ENCODE measurements around the gene PRR5L.

PRR5L gene

GRCh38 chr11:36467012-36467411 is 170.9 kb downstream of the PRR5L start:
- no peak for TF ChIP-seq CTCF (IDR thresholded peaks at IDR 0.05; ENCODE audit: extremely low read depth, insufficient read depth, missing control alignments)
- in situ Hi-C loops (cut with MboI; ENCODE audit: low pct_unique_long_range_greater_than_20kb, low sequenced_read_pairs, unreplicated experiment): no loop called here
- no peak for DNase-seq (ENCODE audit: low spot score)

- in situ Hi-C loops (cut with MboI; ENCODE audit: low pct_unique_long_range_greater_than_20kb, low sequenced_read_pairs, unreplicated experiment): no loop called here
- TF ChIP-seq CTCF (IDR thresholded peaks at IDR 0.05; ENCODE audit: extremely low read depth, insufficient read depth, missing control alignments): no peak
- no peak for DNase-seq (ENCODE audit: low spot score)
Observed at GRCh38 chr11:36467916-36468315, 171.8 kb downstream of the PRR5L start.

- no peak for TF ChIP-seq CTCF (IDR thresholded peaks at IDR 0.05; ENCODE audit: extremely low read depth, insufficient read depth, missing control alignments)
- in situ Hi-C loops (cut with MboI; ENCODE audit: low pct_unique_long_range_greater_than_20kb, low sequenced_read_pairs, unreplicated experiment): no loop called here
- no peak for DNase-seq (ENCODE audit: low spot score)
Observed at GRCh38 chr11:36469063-36469462, 173.0 kb downstream of the PRR5L start.

GRCh38 chr11:36469881-36470802 is 174.1 kb downstream of the PRR5L start:
- no peak for TF ChIP-seq CTCF (IDR thresholded peaks at IDR 0.05; ENCODE audit: extremely low read depth, insufficient read depth, missing control alignments)
- in situ Hi-C loops (cut with MboI; ENCODE audit: low pct_unique_long_range_greater_than_20kb, low sequenced_read_pairs, unreplicated experiment): loop anchor here (10.0 kb wide), 1 partner anchor 175 kb away; the partner anchor contains the start of gene PRR5L
- no peak for DNase-seq (ENCODE audit: low spot score)

GRCh38 chr11:36471577-36471976 is 175.5 kb downstream of the PRR5L start:
- DNase-seq (ENCODE audit: low spot score): no peak
- in situ Hi-C loops (cut with MboI; ENCODE audit: low pct_unique_long_range_greater_than_20kb, low sequenced_read_pairs, unreplicated experiment): loop anchor here (10.0 kb wide), 1 partner anchor 177 kb away; the partner anchor contains the start of gene PRR5L

GRCh38 chr11:36475192-36475591 is 179.1 kb downstream of the PRR5L start:
- no peak for TF ChIP-seq CTCF (IDR thresholded peaks at IDR 0.05; ENCODE audit: extremely low read depth, insufficient read depth, missing control alignments)
- no peak for DNase-seq (ENCODE audit: low spot score)
- in situ Hi-C loops (cut with MboI; ENCODE audit: low pct_unique_long_range_greater_than_20kb, low sequenced_read_pairs, unreplicated experiment): loop anchor here (10.0 kb wide), 1 partner anchor 180 kb away; the partner anchor contains the start of gene PRR5L

More at GRCh38 chr11:36471577-36471976, 175.5 kb downstream of the PRR5L start:
- no peak for TF ChIP-seq CTCF (IDR thresholded peaks at IDR 0.05; ENCODE audit: extremely low read depth, insufficient read depth, missing control alignments)

Measured in GM13977 (cell line).